HFFc6 (cell line): ENCODE measurements around the gene TIGD6. TPM values are rescaled to one million over a fixed set of nuclear protein-coding genes. Genes with fewer than 3 reads are reported as not detected.

Experiments
- DNase-seq: peaks from one replicate; pipeline ENCODE4 v3.0.0-alpha.2; 2018
- H3K27ac Mint-ChIP-seq: 2 replicates; pipeline ENCODE4 v1.8.0; 2020; ENCODE audit warnings: mild to moderate bottlenecking, mixed read lengths
- H3K27me3 Mint-ChIP-seq: 2 replicates; pipeline ENCODE4 v1.8.0; 2021; ENCODE audit warnings: mild to moderate bottlenecking, moderate library complexity, mixed read lengths; ENCODE audit not compliant: insufficient read depth
- H3K36me3 Mint-ChIP-seq: 2 replicates; pipeline ENCODE4 v1.8.0; 2021; ENCODE audit warnings: low read depth, mixed read lengths
- H3K4me1 Mint-ChIP-seq: 2 replicates; pipeline ENCODE4 v1.8.0; 2020; ENCODE audit warnings: low read depth, mixed read lengths
- H3K4me3 Mint-ChIP-seq: 2 replicates; pipeline ENCODE4 v1.8.0; 2020; ENCODE audit warnings: mild to moderate bottlenecking, moderate library complexity, mixed read lengths
- H3K9me3 Mint-ChIP-seq: 2 replicates; pipeline ENCODE4 v1.8.0; 2020; ENCODE audit warnings: mild to moderate bottlenecking, mixed read lengths
- CTCF ChIP-seq: fragments of 200-600 bp; sonication (generic); IDR thresholded peaks from 2 replicates; pipeline ENCODE4 v1.5.0; 2021; ENCODE audit warnings: antibody characterized with exemption, mild to moderate bottlenecking
- total RNA-seq, 6 experiments: library from RNA; stranded (reverse); fragmentation: NEBNext Ultra II Directional; extraction: Animal tissue kit (Norgen Biotek cat#: 25700); gene quantifications; 2 replicates in 1 of 6; 3 replicates in 5 of 6; pipeline ENCODE4 v1.2.3, GENCODE V29; 2021

The TIGD6 gene
- total RNA-seq, 6 experiments from 2014 or later = 6.6 to 7.5 (median 7.2) TPM

DNA sequence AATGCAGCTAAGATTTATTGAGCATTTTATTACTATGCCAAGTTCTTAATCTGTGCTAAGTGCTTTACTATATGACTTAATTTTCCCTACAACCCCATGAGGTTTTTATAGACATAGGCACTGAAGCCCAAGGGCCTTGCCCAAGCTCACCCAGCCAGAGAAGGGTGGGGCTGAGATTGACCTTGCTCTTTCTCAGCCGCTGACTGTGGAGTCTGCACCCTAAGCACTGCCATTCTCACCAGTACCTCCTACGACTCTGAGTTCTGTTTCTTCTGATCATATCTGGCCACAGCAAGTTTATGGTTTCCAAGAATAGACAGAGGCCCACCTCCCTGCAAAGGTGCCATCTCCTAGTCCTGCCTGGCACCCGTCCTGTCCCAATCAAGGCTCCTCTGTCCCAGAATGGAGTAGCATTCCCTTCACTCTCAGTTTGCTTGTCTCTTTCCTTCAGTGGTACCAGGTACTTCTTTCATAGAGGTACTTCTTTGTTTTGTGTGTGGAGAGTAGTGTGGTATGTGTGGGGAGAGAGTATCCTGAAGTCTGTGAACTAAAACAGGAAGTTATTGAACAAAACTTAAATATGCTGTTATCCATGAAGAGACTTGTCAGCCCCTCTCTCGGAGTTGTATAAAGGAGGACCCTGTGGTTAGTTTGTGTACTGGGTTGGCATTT lies 43.3 kb upstream of the TIGD6 start:
- no peak for TF ChIP-seq CTCF
- no peaks in the 10 kb centered on the region for H3K9me3 Mint-ChIP-seq
- peaks cover 2% of the 10 kb centered on the region for H3K27me3 Mint-ChIP-seq
- H3K36me3 Mint-ChIP-seq = peaks cover 62% of the 10 kb centered on the region
- H3K4me3 Mint-ChIP-seq = peak overlapping the region; percentile 43
- DNase-seq = no peak
- peak overlapping the region; percentile 74 for H3K27ac Mint-ChIP-seq
- H3K4me1 Mint-ChIP-seq = peaks cover 48% of the 10 kb centered on the region

DNA sequence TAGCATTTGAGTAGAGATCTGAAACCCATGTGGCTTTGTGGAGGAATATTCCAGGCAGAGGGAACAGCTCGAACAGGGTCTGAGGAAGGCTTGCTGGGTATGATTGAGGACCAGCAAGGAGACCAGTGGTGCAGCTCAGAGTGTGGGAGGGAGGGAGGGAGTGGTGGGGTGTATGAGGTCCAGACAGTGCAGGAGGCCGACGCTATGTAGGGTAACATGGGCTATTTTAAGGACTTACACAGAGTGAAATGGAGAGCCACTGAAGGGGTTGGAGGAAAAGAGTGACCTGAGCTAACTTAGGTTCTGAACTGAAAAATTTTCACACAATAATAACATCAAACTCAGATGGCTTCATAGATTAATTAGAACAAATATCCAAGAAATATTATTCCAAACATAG lies 42.0 kb upstream of the TIGD6 start:
- no peak for TF ChIP-seq CTCF
- no peaks in the 10 kb centered on the region for H3K9me3 Mint-ChIP-seq
- peaks cover 59% of the 10 kb centered on the region for H3K4me1 Mint-ChIP-seq
- H3K27me3 Mint-ChIP-seq = peaks cover 2% of the 10 kb centered on the region
- no peak for DNase-seq
- peak overlapping the region; percentile 29 for H3K27ac Mint-ChIP-seq
- H3K36me3 Mint-ChIP-seq = peaks cover 69% of the 10 kb centered on the region
- no peak overlapping the region for H3K4me3 Mint-ChIP-seq

DNA sequence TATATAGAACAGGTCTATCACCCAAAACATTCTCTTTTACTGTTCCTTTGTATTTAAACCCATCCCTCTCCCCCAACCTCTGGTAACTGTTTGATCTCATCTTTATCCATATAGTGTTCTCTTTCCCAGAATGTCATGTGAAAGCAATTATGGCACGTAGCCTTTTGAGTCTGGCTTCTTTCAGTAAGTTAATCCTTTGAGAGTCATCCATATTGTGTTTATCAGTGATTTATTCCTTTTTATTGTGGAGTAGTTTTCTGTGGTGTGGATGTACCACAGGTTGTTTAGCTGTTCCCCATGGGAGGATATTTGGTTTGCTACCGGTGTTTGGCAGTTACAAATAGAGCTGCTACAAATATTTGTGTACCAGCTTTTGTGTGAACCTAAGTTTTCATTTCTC lies 38.1 kb upstream of the TIGD6 start:
- H3K4me1 Mint-ChIP-seq = peaks cover 81% of the 10 kb centered on the region
- H3K36me3 Mint-ChIP-seq = peaks cover 73% of the 10 kb centered on the region
- DNase-seq = no peak
- H3K27me3 Mint-ChIP-seq = peaks cover 2% of the 10 kb centered on the region; the same call in 1 of the 2 replicates
- H3K9me3 Mint-ChIP-seq = no peaks in the 10 kb centered on the region
- TF ChIP-seq CTCF = no peak
- no peak overlapping the region for H3K4me3 Mint-ChIP-seq
- no peak overlapping the region for H3K27ac Mint-ChIP-seq

- no peak for TF ChIP-seq CTCF
- peaks cover 2% of the 10 kb centered on the region; the same call in 1 of the 2 replicates for H3K27me3 Mint-ChIP-seq
- H3K36me3 Mint-ChIP-seq = peaks cover 67% of the 10 kb centered on the region
- peak overlapping the region; percentile 73 for H3K4me3 Mint-ChIP-seq
- peaks cover 67% of the 10 kb centered on the region for H3K4me1 Mint-ChIP-seq
- DNase-seq = peak; percentile 99
- peak overlapping the region; percentile 91 for H3K27ac Mint-ChIP-seq
- H3K9me3 Mint-ChIP-seq = no peaks in the 10 kb centered on the region
These were observed 36.1 kb upstream of the TIGD6 start for GRCh38 chr5:150036513-150036912.

DNA sequence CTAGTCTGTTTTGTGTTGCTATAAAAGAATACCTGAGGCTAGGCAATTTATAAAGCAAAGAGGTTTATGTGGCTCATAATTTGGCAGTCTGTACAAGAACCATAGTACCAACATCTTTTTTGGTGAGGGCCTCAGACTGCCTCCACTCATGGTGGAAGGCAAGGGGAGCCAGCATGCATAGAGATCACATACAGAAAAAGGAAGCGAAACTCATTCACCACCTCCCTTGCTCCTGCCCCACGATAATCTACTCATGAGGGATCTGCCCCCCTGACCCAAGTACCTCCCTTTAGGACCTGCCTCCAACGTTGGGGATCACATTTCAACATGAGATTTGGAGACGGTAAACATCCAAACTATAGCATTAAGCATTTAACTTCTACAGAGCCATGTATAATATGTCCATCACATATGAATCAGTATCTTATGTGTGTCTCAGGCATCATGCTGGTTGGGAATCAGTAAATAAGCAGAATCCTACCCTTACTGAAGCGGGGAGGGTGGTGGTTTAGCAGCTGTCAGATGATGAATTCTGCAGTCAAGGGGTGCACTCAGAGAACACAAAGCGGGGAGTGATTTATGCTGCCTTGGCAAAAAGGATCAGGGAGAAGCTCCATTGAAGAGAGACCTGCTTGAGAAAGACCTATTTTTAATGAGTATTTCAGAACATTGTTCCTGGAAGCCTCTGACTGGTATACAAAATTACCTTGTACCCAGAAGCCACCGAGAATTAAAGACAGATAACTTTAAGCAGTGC lies 34.9 kb upstream of the TIGD6 start:
- peaks cover 67% of the 10 kb centered on the region for H3K4me1 Mint-ChIP-seq
- no peak for TF ChIP-seq CTCF
- DNase-seq = no peak
- no peak overlapping the region for H3K4me3 Mint-ChIP-seq
- H3K27me3 Mint-ChIP-seq = peaks cover 2% of the 10 kb centered on the region
- no peaks in the 10 kb centered on the region for H3K9me3 Mint-ChIP-seq
- peak overlapping the region; percentile 91 for H3K27ac Mint-ChIP-seq
- peaks cover 60% of the 10 kb centered on the region for H3K36me3 Mint-ChIP-seq
